NOMO-1 treated with dmso at 0.1 percent for 144 hours (cell line): ENCODE results near the gene HLA-DRA.
"Not testable (repeated sequence)": the region's sequence is repeated elsewhere in the genome, so short reads cannot be mapped to it uniquely, and the experiment has no call there.

Experiments
- DNase-seq: peaks from one replicate; lab custom pipeline; 2025; ENCODE audit not compliant: unreplicated experiment; lab: John Stamatoyannopoulos, UW

The HLA-DRA gene

GRCh38 chr6:32430179-32430578 is 9.5 kb upstream of the HLA-DRA start:
- DNase-seq, result no peak

- no peak for DNase-seq
These were observed 8.5 kb upstream of the HLA-DRA start for GRCh38 chr6:32431142-32431541.

- no peak for DNase-seq
These were observed 7.6 kb upstream of the HLA-DRA start for GRCh38 chr6:32432050-32432450.

GRCh38 chr6:32433950-32434349 is 5.7 kb upstream of the HLA-DRA start:
- DNase-seq, result not testable (repeated sequence)

GRCh38 chr6:32436186-32436585 is 3.5 kb upstream of the HLA-DRA start:
- no peak for DNase-seq

- DNase-seq, result peak; percentile 70
These were observed 2.5 kb upstream of the HLA-DRA start for GRCh38 chr6:32436995-32437836.

GRCh38 chr6:32439139-32439538 is 548 bp upstream of the HLA-DRA start:
- DNase-seq, result no peak

- no peak for DNase-seq
These were observed 2.6 kb downstream of the HLA-DRA start for GRCh38 chr6:32442243-32442667.

- DNase-seq, result no peak
These were observed 3.4 kb downstream of the HLA-DRA start for GRCh38 chr6:32442977-32443552.

GRCh38 chr6:32444433-32444832 is 4.7 kb downstream of the HLA-DRA start:
- no peak for DNase-seq

- no peak for DNase-seq
These were observed 5.7 kb downstream of the HLA-DRA start for GRCh38 chr6:32445321-32445854.

- no peak for DNase-seq
These were observed 8.2 kb downstream of the HLA-DRA start for GRCh38 chr6:32447932-32448331.

- no peak for DNase-seq
These were observed 9.5 kb downstream of the HLA-DRA start for GRCh38 chr6:32449088-32449736.

- DNase-seq, result no peak
These were observed 17.4 kb downstream of the HLA-DRA start for GRCh38 chr6:32457054-32457453.

- DNase-seq, result no peak
These were observed 20.2 kb downstream of the HLA-DRA start for GRCh38 chr6:32459781-32460424.

- no peak for DNase-seq
These were observed 20.8 kb downstream of the HLA-DRA start for GRCh38 chr6:32460528-32460927.

- no peak for DNase-seq
These were observed 21.8 kb downstream of the HLA-DRA start for GRCh38 chr6:32461493-32461892.

- DNase-seq, result no peak
These were observed 22.9 kb downstream of the HLA-DRA start for GRCh38 chr6:32462609-32463008.

- not testable (repeated sequence) for DNase-seq
These were observed 28.2 kb downstream of the HLA-DRA start for GRCh38 chr6:32467743-32468503.

- no peak for DNase-seq
These were observed 33.2 kb downstream of the HLA-DRA start for GRCh38 chr6:32472781-32473375.
